IMR-90 (cell line): Measurements from ENCODE around the gene RASGEF1C. TPM values are rescaled to one million over a fixed set of nuclear protein-coding genes. Genes with fewer than 3 reads are reported as not detected.
"Not testable (repeated sequence)": the region's sequence is repeated elsewhere in the genome, so short reads cannot be mapped to it uniquely, and the experiment has no call there.

Experiments used
- ATAC-seq: fragments of 200-7000 bp; cut with Tn5 transposase; 2 replicates; pipeline ENCODE4 v1.9.1; 2020; ENCODE audit warnings: low read depth, mild to moderate bottlenecking, moderate library complexity
- BruUV-seq: library from RNA; stranded (reverse); fragments of 400-500 nt; replicated peaks from 2 replicates; lab custom pipeline; 2021; lab: Mats Ljungman, UMichigan
- CTCF ChIA-PET: fragments of 300-600 bp; formaldehyde crosslinking; extraction: SDS; loops from one replicate; lab custom pipeline; 2021; ENCODE audit warnings: antibody characterized with exemption; lab: Yijun Ruan, JAX
- POLR2A ChIA-PET: fragments of 300-600 bp; sonication (Branson Sonifier 250); formaldehyde crosslinking; loops from one replicate; lab custom pipeline; 2022; ENCODE audit warnings: antibody characterized with exemption; ENCODE audit not compliant: unreplicated experiment; lab: Charles Lee
- DNase-seq: peaks from one replicate; pipeline ENCODE4 v3.0.0; 2013
- H2AFZ ChIP-seq: replicated peaks from 2 replicates; pipeline ENCODE3; 2013; ENCODE audit warnings: low read length, mild to moderate bottlenecking; ENCODE audit not compliant: poor library complexity
- H2AK5ac ChIP-seq: 2 replicates; pipeline ENCODE4 v1.6.1; 2013; ENCODE audit warnings: low read depth, low read length, inconsistent platforms
- H2AK9ac ChIP-seq: replicated peaks from 2 replicates; pipeline ENCODE3; 2013; ENCODE audit warnings: mild to moderate bottlenecking, low read depth, low read length, moderate library complexity; ENCODE audit not compliant: poor library complexity
- H2BK120ac ChIP-seq: 2 replicates; pipeline ENCODE4 v1.6.1; 2013; ENCODE audit warnings: low read depth, low read length, inconsistent platforms
- H2BK15ac ChIP-seq: 3 replicates; pipeline ENCODE4 v1.6.1; 2013; ENCODE audit warnings: low read depth, low read length, inconsistent platforms
- H2BK20ac ChIP-seq: 2 replicates; pipeline ENCODE4 v1.6.1; 2013; ENCODE audit warnings: low read depth, mild to moderate bottlenecking, inconsistent platforms, low read length, moderate library complexity
- H2BK5ac ChIP-seq: 2 replicates; pipeline ENCODE4 v1.6.1; 2013; ENCODE audit warnings: mild to moderate bottlenecking, low read depth, low read length, inconsistent platforms; ENCODE audit not compliant: poor library complexity, severe bottlenecking
- H3K14ac ChIP-seq: replicated peaks from 2 replicates; pipeline ENCODE4 v1.6.1; 2013; ENCODE audit warnings: low read depth, low read length, inconsistent platforms
- H3K18ac ChIP-seq: 2 replicates; pipeline ENCODE4 v1.6.1; 2013; ENCODE audit warnings: low read depth, low read length, control low read depth
- H3K23ac ChIP-seq: 2 replicates; pipeline ENCODE4 v1.6.1; 2013; ENCODE audit warnings: low read depth, low read length, inconsistent platforms
- H3K27ac ChIP-seq: 2 replicates; pipeline ENCODE4 v1.5.1; 2013; ENCODE audit warnings: mild to moderate bottlenecking, control low read depth, low read length; ENCODE audit not compliant: insufficient read depth
- H3K27me3 ChIP-seq: 2 replicates; pipeline ENCODE4 v1.6.1; 2013; ENCODE audit warnings: low read length; ENCODE audit not compliant: control insufficient read depth, insufficient read depth
- H3K36me3 ChIP-seq: 2 replicates; pipeline ENCODE4 v1.6.1; 2013; ENCODE audit warnings: low read length, mixed read lengths; ENCODE audit not compliant: control insufficient read depth, insufficient read depth
- H3K4ac ChIP-seq: 2 replicates; pipeline ENCODE4 v1.6.1; 2013; ENCODE audit warnings: low read depth, low read length, inconsistent platforms
- H3K4me1 ChIP-seq: 2 replicates; pipeline ENCODE4 v1.6.1; 2013; ENCODE audit warnings: low read length, mixed read lengths; ENCODE audit not compliant: control insufficient read depth, insufficient read depth
- H3K4me2 ChIP-seq: 2 replicates; pipeline ENCODE4 v1.6.1; 2013; ENCODE audit warnings: low read depth, mild to moderate bottlenecking, control low read depth, low read length, moderate library complexity
- H3K4me3 ChIP-seq: 2 replicates; pipeline ENCODE4 v1.5.1; 2013; ENCODE audit warnings: low read depth, mild to moderate bottlenecking, control low read depth, low read length, moderate library complexity; ENCODE audit not compliant: insufficient read depth
- H3K56ac ChIP-seq: 2 replicates; pipeline ENCODE4 v1.6.1; 2013; ENCODE audit warnings: low read length, inconsistent platforms; ENCODE audit not compliant: insufficient read depth; ENCODE audit errors: extremely low read depth
- H3K79me1 ChIP-seq, 2 experiments: 2 replicates each; pipeline ENCODE4 v1.6.1; 2013; ENCODE audit warnings: low read length in 2 of 2, inconsistent platforms in 1 of 2, low read depth in 1 of 2
- H3K9ac ChIP-seq: 2 replicates; pipeline ENCODE4 v1.6.1; 2013; ENCODE audit warnings: low read depth, low read length, control low read depth
- H3K9me1 ChIP-seq: 2 replicates; pipeline ENCODE4 v1.6.1; 2013; ENCODE audit warnings: low read length, inconsistent platforms; ENCODE audit not compliant: insufficient read depth
- H3K9me3 ChIP-seq: 2 replicates; pipeline ENCODE4 v1.6.1; 2013; ENCODE audit warnings: low read length; ENCODE audit not compliant: control insufficient read depth, insufficient read depth
- H4K20me1 ChIP-seq: 2 replicates; pipeline ENCODE4 v1.6.1; 2013; ENCODE audit warnings: low read length, inconsistent platforms; ENCODE audit not compliant: insufficient read depth
- H4K5ac ChIP-seq: 2 replicates; pipeline ENCODE4 v1.6.1; 2013; ENCODE audit warnings: mild to moderate bottlenecking, low read depth, low read length, control low read depth
- H4K8ac ChIP-seq, 2 experiments: 2 replicates each; pipeline ENCODE4 v1.6.1; 2013; ENCODE audit warnings: low read depth in 2 of 2, low read length in 2 of 2, control low read depth in 1 of 2, inconsistent platforms in 1 of 2
- H4K91ac ChIP-seq: 2 replicates; pipeline ENCODE4 v1.6.1; 2013; ENCODE audit warnings: low read depth, low read length, inconsistent platforms; ENCODE audit not compliant: insufficient read depth
- CHD1 ChIP-seq: IDR thresholded peaks from 2 replicates; pipeline ENCODE4 v1.6.1; 2012; ENCODE audit warnings: low read depth, low read length, improper control_type of control experiment
- MAFK ChIP-seq: IDR thresholded peaks from 2 replicates; pipeline ENCODE4 v1.6.1; 2012; ENCODE audit warnings: low read depth, low read length, improper control_type of control experiment
- WGBS, 2 experiments: methylation state at CpG; one replicate each; pipeline versions ENCODE4 v1.1.5 to v1.1.7; 2013; ENCODE audit warnings: missing lambda C conversion rate in 2 of 2; ENCODE audit not compliant: insufficient read length in 1 of 2; ENCODE audit errors: extremely low coverage in 2 of 2; 5-methylcytosine and 5-hydroxymethylcytosine counted together
- dilution Hi-C: fragments of 300-500 bp; cut with HindIII; formaldehyde crosslinking; loops from one replicate; pipeline ENCODE4 v1.14.3; 2018; ENCODE audit warnings: low sequenced_read_pairs; ENCODE audit not compliant: unreplicated experiment
- in situ Hi-C: fragments of 300-500 bp; cut with MboI; formaldehyde crosslinking; loops from 3 replicates; pipeline ENCODE4 v1.14.3; 2019; ENCODE audit warnings: low sequenced_read_pairs, inconsistent platforms, mixed read lengths
- intact Hi-C: fragments of 100-400 bp; cut with micrococcal nuclease; formaldehyde crosslinking; loops from 2 replicates; pipeline ENCODE4 v1.10.0; 2022
- polyA plus RNA-seq, 3 experiments: library from polyadenylated mRNA; depleted of rRNA; stranded (reverse); fragments of >200 nt; gene quantifications; 2 replicates each; pipeline ENCODE4 v1.2.3, GENCODE V29; 2012; ENCODE audit warnings: low replicate concordance in 1 of 3
- total RNA-seq: library from RNA; depleted of rRNA; stranded (reverse); fragments of >200 nt; gene quantifications from 2 replicates; pipeline ENCODE4 v1.2.3, GENCODE V29; 2012

RASGEF1C gene
- total and polyA plus RNA-seq, 2 of the 4 experiments (the other 2 are of a cell fraction), result not detected

DNA sequence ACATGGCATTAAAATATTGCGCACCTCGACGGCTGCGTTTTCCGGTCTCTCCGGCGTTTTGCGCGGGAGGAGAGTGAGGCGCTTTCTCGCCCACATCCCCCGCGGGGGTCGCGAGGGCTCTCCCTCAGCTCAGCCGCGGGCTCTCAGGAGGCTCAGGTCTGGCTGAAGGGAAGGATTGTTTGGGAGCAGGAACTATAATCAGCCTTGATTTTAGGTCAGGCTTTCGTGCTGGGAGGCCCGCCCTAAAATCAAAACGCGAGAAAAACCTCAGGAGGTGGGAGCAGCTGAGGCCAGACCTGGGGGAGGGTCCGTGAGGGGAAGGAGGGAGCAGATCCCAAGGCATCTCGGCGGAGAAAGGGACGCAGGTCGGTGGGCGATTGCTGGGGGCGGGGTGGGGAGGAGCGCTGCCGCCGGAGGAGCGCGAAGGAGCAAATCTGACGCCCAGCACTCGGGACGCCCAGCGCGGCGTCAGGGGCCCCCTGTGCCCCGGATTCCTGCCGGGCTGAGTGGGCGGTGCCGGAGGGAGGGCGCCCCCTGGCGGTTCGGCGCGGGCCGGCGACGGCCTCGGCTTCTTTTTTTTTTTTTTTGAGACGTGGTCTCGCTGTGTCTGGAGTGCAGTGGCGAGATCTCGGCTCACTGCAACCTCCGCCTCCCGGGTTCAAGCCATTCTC, 118.8 kb downstream of the RASGEF1C start (continued):
- no peak for TF ChIP-seq MAFK
- TF ChIP-seq CHD1, result no peak

DNA sequence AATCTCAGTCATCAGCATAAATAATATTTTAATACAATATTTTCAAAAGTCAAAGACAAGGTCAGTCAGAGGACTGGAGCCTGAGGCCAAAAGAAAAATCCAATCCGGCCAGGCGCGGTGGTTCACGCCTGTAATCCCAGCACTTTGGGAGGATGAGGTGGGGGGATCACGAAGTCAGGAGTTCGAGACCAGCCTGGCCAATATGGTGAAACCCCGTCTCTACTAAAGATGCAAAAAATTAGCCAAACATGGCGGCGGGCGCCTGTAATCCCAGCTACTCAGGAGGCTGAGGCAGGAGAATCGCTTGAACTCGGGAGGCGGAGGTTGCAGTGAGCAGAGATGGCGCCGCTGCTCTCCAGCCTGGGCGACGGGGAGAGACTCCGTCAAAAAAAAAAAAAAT, 119.4 kb downstream of the RASGEF1C start:
- H2BK5ac ChIP-seq, H4K91ac ChIP-seq, H2AK5ac ChIP-seq, H3K23ac ChIP-seq, H3K27me3 ChIP-seq, H3K27ac ChIP-seq, H2AK9ac ChIP-seq, H3K56ac ChIP-seq, POLR2A ChIA-PET, ATAC-seq, H2BK15ac ChIP-seq, H3K36me3 ChIP-seq, H2BK120ac ChIP-seq, H3K4me2 ChIP-seq, H4K8ac ChIP-seq, H2AFZ ChIP-seq, DNase-seq, H4K20me1 ChIP-seq, BruUV-seq, dilution Hi-C loops, H3K4me3 ChIP-seq, H3K9me3 ChIP-seq, H3K4ac ChIP-seq, H3K18ac ChIP-seq, in situ Hi-C loops, H3K14ac ChIP-seq, H2BK20ac ChIP-seq, CTCF ChIA-PET, H3K9me1 ChIP-seq, H4K5ac ChIP-seq, H3K4me1 ChIP-seq, H3K79me1 ChIP-seq: not testable (repeated sequence)
- WGBS, 2 experiments, result 100% methylated on average over 1 of the region's 18 CpGs; no CpG with 5 or more reads in 1 of the 2 experiments
- intact Hi-C loops, result loop anchor here (1.0 kb wide), 1 partner anchor 181 kb away; no protein-coding TSS in a partner anchor
- peak overlapping the region; percentile 80; the same call in 1 of the 2 replicates for H3K9ac ChIP-seq
